CD4-positive, alpha-beta T cell treated with Interleukin-15 for 1 hour (primary cell): ENCODE measurements around the gene ASIC4.

Experiments used
- DNase-seq: peaks from one replicate; pipeline ENCODE4 v3.0.0-alpha.2; 2020

ASIC4 gene

GRCh38 chr2:219554350-219554749 is 40.1 kb downstream of the ASIC4 start:
- DNase-seq, result no peak

- no peak for DNase-seq
Measured at GRCh38 chr2:219555956-219556355, 41.7 kb downstream of the ASIC4 start.

GRCh38 chr2:219556413-219556812 is 42.1 kb downstream of the ASIC4 start:
- no peak for DNase-seq

- no peak for DNase-seq
Measured at GRCh38 chr2:219557320-219557719, 43.0 kb downstream of the ASIC4 start.

- no peak for DNase-seq
Measured at GRCh38 chr2:219557791-219558785, 43.8 kb downstream of the ASIC4 start.

- DNase-seq, result no peak
Measured at GRCh38 chr2:219559156-219559915, 45.1 kb downstream of the ASIC4 start.

- DNase-seq, result no peak
Measured at GRCh38 chr2:219560037-219560892, 46.0 kb downstream of the ASIC4 start.

GRCh38 chr2:219560893-219561178 is 46.6 kb downstream of the ASIC4 start:
- DNase-seq, result no peak

GRCh38 chr2:219561179-219562048 is 47.1 kb downstream of the ASIC4 start:
- no peak for DNase-seq

GRCh38 chr2:219562049-219563020 is 48.1 kb downstream of the ASIC4 start:
- DNase-seq, result no peak

GRCh38 chr2:219563271-219563928 is 49.1 kb downstream of the ASIC4 start:
- DNase-seq, result no peak

GRCh38 chr2:219565130-219566080 is 51.1 kb downstream of the ASIC4 start:
- no peak for DNase-seq

GRCh38 chr2:219566640-219567039 is 52.4 kb downstream of the ASIC4 start:
- no peak for DNase-seq

GRCh38 chr2:219567131-219567530 is 52.8 kb downstream of the ASIC4 start:
- DNase-seq, result no peak

- no peak for DNase-seq
Measured at GRCh38 chr2:219567791-219568361, 53.6 kb downstream of the ASIC4 start.

- DNase-seq, result no peak
Measured at GRCh38 chr2:219569041-219569440, 54.8 kb downstream of the ASIC4 start.

GRCh38 chr2:219569635-219570034 is 55.4 kb downstream of the ASIC4 start:
- DNase-seq, result no peak

GRCh38 chr2:219570194-219570923 is 56.1 kb downstream of the ASIC4 start:
- DNase-seq, result no peak
